Nephron (organoid): Measurements from ENCODE around the gene RALGAPB.

Experiments used
- H3K27ac Mint-ChIP-seq, 3 experiments: 2 replicates each; pipeline ENCODE4 v1.8.0; 2020; ENCODE audit warnings: mixed read lengths in 3 of 3, mild to moderate bottlenecking in 2 of 3, moderate library complexity in 1 of 3
- H3K27me3 Mint-ChIP-seq: 2 replicates; pipeline ENCODE4 v1.8.0; 2021; ENCODE audit warnings: low read depth, mild to moderate bottlenecking, moderate library complexity, mixed read lengths
- H3K36me3 Mint-ChIP-seq: 2 replicates; pipeline ENCODE4 v1.8.0; 2020; ENCODE audit warnings: low read depth, mixed read lengths
- H3K4me1 Mint-ChIP-seq: 2 replicates; pipeline ENCODE4 v1.8.0; 2020; ENCODE audit warnings: mixed read lengths
- H3K4me3 Mint-ChIP-seq, 3 experiments: 2 replicates each; pipeline ENCODE4 v1.8.0; 2020; ENCODE audit warnings: mild to moderate bottlenecking in 3 of 3, mixed read lengths in 3 of 3, moderate library complexity in 2 of 3
- H3K9me3 Mint-ChIP-seq: 2 replicates; pipeline ENCODE4 v1.8.0; 2020; ENCODE audit warnings: mixed read lengths
- CTCF ChIP-seq, 3 experiments: fragments of 200-600 bp; sonication (generic); IDR thresholded peaks; one replicate each; pipeline ENCODE4 v1.5.0; 2021; ENCODE audit warnings: antibody characterized with exemption in 3 of 3; ENCODE audit not compliant: unreplicated experiment in 3 of 3

RALGAPB gene

GRCh38 chr20:38617830-38618196 is 145.2 kb downstream of the RALGAPB start:
- Mint-ChIP-seq H3K4me1 (no peaks in the 10 kb centered on the region), H3K27me3 (peaks cover 39% of the 10 kb centered on the region), H3K4me3 (no peak overlapping the region), H3K27ac (no peak overlapping the region), H3K9me3 (no peaks in the 10 kb centered on the region), H3K36me3 (no peaks in the 10 kb centered on the region)
- no peak for TF ChIP-seq CTCF (IDR thresholded peaks at IDR 0.05; ENCODE audit: unreplicated experiment in 3 of 3)

- H3K4me1 Mint-ChIP-seq = no peaks in the 10 kb centered on the region
- H3K27me3 Mint-ChIP-seq = peaks cover 35% of the 10 kb centered on the region
- peaks cover 6% of the 10 kb centered on the region for H3K9me3 Mint-ChIP-seq
- H3K36me3 Mint-ChIP-seq = no peaks in the 10 kb centered on the region
- H3K4me3 Mint-ChIP-seq = no peak overlapping the region
- H3K27ac Mint-ChIP-seq = no peak overlapping the region
- no peak for TF ChIP-seq CTCF (IDR thresholded peaks at IDR 0.05; ENCODE audit: unreplicated experiment in 3 of 3)
Observed at GRCh38 chr20:38620441-38620840, 147.8 kb downstream of the RALGAPB start.

GRCh38 chr20:38623061-38623460 is 150.4 kb downstream of the RALGAPB start:
- Mint-ChIP-seq H3K36me3 (no peaks in the 10 kb centered on the region), H3K27ac (no peak overlapping the region), H3K4me3 (no peak overlapping the region), H3K27me3 (peaks cover 22% of the 10 kb centered on the region), H3K9me3 (peaks cover 6% of the 10 kb centered on the region), H3K4me1 (no peaks in the 10 kb centered on the region)
- TF ChIP-seq CTCF (IDR thresholded peaks at IDR 0.05; ENCODE audit: unreplicated experiment in 3 of 3) = no peak

GRCh38 chr20:38624084-38624483 is 151.4 kb downstream of the RALGAPB start:
- peaks cover 6% of the 10 kb centered on the region for H3K9me3 Mint-ChIP-seq
- H3K27me3 Mint-ChIP-seq = peaks cover 13% of the 10 kb centered on the region
- no peak overlapping the region for H3K27ac Mint-ChIP-seq
- no peak for TF ChIP-seq CTCF (IDR thresholded peaks at IDR 0.05; ENCODE audit: unreplicated experiment in 3 of 3)
- H3K36me3 Mint-ChIP-seq = no peaks in the 10 kb centered on the region
- H3K4me1 Mint-ChIP-seq = no peaks in the 10 kb centered on the region
- no peak overlapping the region for H3K4me3 Mint-ChIP-seq

- H3K36me3 Mint-ChIP-seq = no peaks in the 10 kb centered on the region
- TF ChIP-seq CTCF (IDR thresholded peaks at IDR 0.05; ENCODE audit: unreplicated experiment in 3 of 3) = no peak
- peaks cover 6% of the 10 kb centered on the region for H3K9me3 Mint-ChIP-seq
- no peak overlapping the region for H3K4me3 Mint-ChIP-seq
- H3K27ac Mint-ChIP-seq = no peak overlapping the region
- H3K27me3 Mint-ChIP-seq = peaks cover 9% of the 10 kb centered on the region
- no peaks in the 10 kb centered on the region for H3K4me1 Mint-ChIP-seq
Observed at GRCh38 chr20:38625896-38626295, 153.3 kb downstream of the RALGAPB start.

- Mint-ChIP-seq H3K4me1 (no peaks in the 10 kb centered on the region), H3K27ac (no peak overlapping the region), H3K4me3 (no peak overlapping the region), H3K27me3 (peaks cover 9% of the 10 kb centered on the region), H3K36me3 (no peaks in the 10 kb centered on the region), H3K9me3 (peaks cover 6% of the 10 kb centered on the region)
- TF ChIP-seq CTCF (IDR thresholded peaks at IDR 0.05; ENCODE audit: unreplicated experiment in 3 of 3) = no peak
Observed at GRCh38 chr20:38626921-38627659, 154.4 kb downstream of the RALGAPB start.
